ENCODE measurements around the gene DCAKD. TPM values are rescaled to one million over a fixed set of nuclear protein-coding genes. Genes with fewer than 3 reads are reported as not detected.

Gene DCAKD
- 10 to 100 TPM; 30.9 to 62.3 (median 48.0) TPM for total RNA-seq
- polyA plus RNA-seq, result 10 to 100 TPM; 19.8 to 27.0 TPM
- long read RNA-seq, donor 1, transcript DCAKD-208 (5 exons, 2,054 nt), result major isoform, 35 of 113 reads
- long read RNA-seq, donor 1, transcript DCAKD-203 (4 exons, 2,045 nt), result minor isoform, 11 of 113 reads
- long read RNA-seq, donor 1, transcript DCAKD-202 (5 exons, 2,030 nt), result minor isoform, 34 of 113 reads
- long read RNA-seq, donor 1, transcript DCAKD-205 (5 exons, 990 nt), result minor isoform, 21 of 113 reads
- long read RNA-seq, donor 1, partial matches to known transcripts, result 4 of 113 reads
- long read RNA-seq, donor 1, other reads (novel, unspliced or antisense), result 7 of 113 reads
- long read RNA-seq, donor 2, transcript DCAKD-208 (5 exons, 2,054 nt), result major isoform, 6 of 17 reads
- long read RNA-seq, donor 2, transcript DCAKD-205 (5 exons, 990 nt), result major isoform, 6 of 17 reads
- long read RNA-seq, donor 2, partial matches to known transcripts, result 0 of 17 reads
- long read RNA-seq, donor 2, other reads (novel, unspliced or antisense), result 0 of 17 reads
- long read RNA-seq, donor 3, transcript DCAKD-205 (5 exons, 990 nt), result minor isoform, 6 of 58 reads
- long read RNA-seq, donor 3, transcript DCAKD-208 (5 exons, 2,054 nt), result major isoform, 27 of 58 reads
- long read RNA-seq, donor 3, transcript DCAKD-202 (5 exons, 2,030 nt), result minor isoform, 15 of 58 reads
- long read RNA-seq, donor 3, partial matches to known transcripts, result 0 of 58 reads
- long read RNA-seq, donor 3, other reads (novel, unspliced or antisense), result 7 of 58 reads

GRCh38 chr17:45051060-45051719, at the start of gene DCAKD:
Gene DCAKD, minus strand, starts transcription at chr17:45051632. Its CDS starts 16,747 bp downstream, at chr17:45034885.
- H3K27ac ChIP-seq, result peak within 1 kb of the TSS; percentile 2 to 83
- 0 to 1% (median 0%) methylated on average over 33 to 56 of the region's 56 CpGs for WGBS, 3 donors
- peak in 2 of 3 donors; percentile 36 to 46 for TF ChIP-seq CTCF (IDR thresholded peaks at IDR 0.05)
- TF ChIP-seq POLR2A (IDR thresholded peaks at IDR 0.05), result peak; percentile 72
- no peak for TF ChIP-seq EP300 (IDR thresholded peaks at IDR 0.05)
- peaks cover 4% of the 10 kb centered on the region for H3K4me1 ChIP-seq (ENCODE audit: insufficient read depth)
- intact Hi-C loops (cut with DNase I), result no loop called here
- H3K36me3 ChIP-seq, result no peaks in the 10 kb centered on the region
- H3K27me3 ChIP-seq, result no peaks in the 10 kb centered on the region
- no peaks in the 10 kb centered on the region for H3K9me3 ChIP-seq
- DNase-seq, result peak; percentile 89 to 94 (median 90)
- peak within 1 kb of the TSS; percentile 56 for H3K4me3 ChIP-seq

- H3K4me3 ChIP-seq, result no peak overlapping the region
- peaks cover 10% of the 10 kb centered on the region for H3K4me1 ChIP-seq (ENCODE audit: insufficient read depth)
- no peaks in the 10 kb centered on the region for H3K9me3 ChIP-seq
- TF ChIP-seq POLR2A (IDR thresholded peaks at IDR 0.05) (no peak), EP300 (IDR thresholded peaks at IDR 0.05) (no peak), CTCF (IDR thresholded peaks at IDR 0.05) (peak; percentile 65 to 79 (median 66))
- DNase-seq, result peak; percentile 83 to 93 (median 90)
- no peaks in the 10 kb centered on the region for H3K36me3 ChIP-seq
- 38 to 46% (median 42%) methylated on average over 9 of the region's 9 CpGs for WGBS, 3 donors
- intact Hi-C loops (cut with DNase I), result loop anchor here in 3 of 4 donors (2.0 to 10.0 kb wide), 5 partner anchors 37 to 184 kb away; partner anchors contain the start of genes GFAP (in 1 of the 3) and NMT1 (in 1 of the 3)
- H3K27ac ChIP-seq, result peak overlapping the region in 1 of 2 donors; percentile 47
- H3K27me3 ChIP-seq, result no peaks in the 10 kb centered on the region
Measured at GRCh38 chr17:45098869-45099616, 47.6 kb upstream of the DCAKD start.

- no peaks in the 10 kb centered on the region for H3K36me3 ChIP-seq
- peaks cover 13% of the 10 kb centered on the region for H3K4me1 ChIP-seq (ENCODE audit: insufficient read depth)
- 67 to 77% (median 68%) methylated on average over 13 of the region's 13 CpGs for WGBS, 3 donors
- no peak for DNase-seq
- intact Hi-C loops (cut with DNase I), result loop anchor here in 3 of 4 donors (2.0 to 10.0 kb wide), 5 partner anchors 36 to 183 kb away; partner anchors contain the start of genes GFAP (in 1 of the 3) and NMT1 (in 1 of the 3)
- peak overlapping the region in 1 of 2 donors; percentile 47 for H3K27ac ChIP-seq
- TF ChIP-seq EP300 (IDR thresholded peaks at IDR 0.05), result no peak
- no peak for TF ChIP-seq CTCF (IDR thresholded peaks at IDR 0.05)
- no peak for TF ChIP-seq POLR2A (IDR thresholded peaks at IDR 0.05)
- H3K4me3 ChIP-seq, result no peak overlapping the region
- no peaks in the 10 kb centered on the region for H3K27me3 ChIP-seq
- H3K9me3 ChIP-seq, result no peaks in the 10 kb centered on the region
Measured at GRCh38 chr17:45098081-45098868, 46.8 kb upstream of the DCAKD start.
